Activated T-cell treated with anti-CD3 and anti-CD28 coated beads, Interleukin-2, amount 50 U/mL, for 4 hours (primary cell): ENCODE data around the gene ELL2. TPM values are rescaled to one million over a fixed set of nuclear protein-coding genes. Genes with fewer than 3 reads are reported as not detected.
"Not testable (repeated sequence)": the region's sequence is repeated elsewhere in the genome, so short reads cannot be mapped to it uniquely, and the experiment has no call there.

Source experiments
- ATAC-seq, 2 donors: fragments of 200-7000 bp; cut with Tn5 transposase; one replicate each; pipeline ENCODE4 v1.10.0; 2021
- DNase-seq: peaks from one replicate; pipeline ENCODE4 v3.0.0-alpha.2; 2020
- H3K27me3 Mint-ChIP-seq: one replicate; pipeline ENCODE4 v1.8.0; 2021; ENCODE audit warnings: low read depth, mixed read lengths
- H3K36me3 Mint-ChIP-seq: one replicate; pipeline ENCODE4 v1.8.0; 2022; ENCODE audit warnings: mixed read lengths; ENCODE audit not compliant: insufficient read depth
- H3K4me1 Mint-ChIP-seq: one replicate; pipeline ENCODE4 v1.8.0; 2021; ENCODE audit warnings: low read depth, mixed read lengths
- H3K4me3 Mint-ChIP-seq: one replicate; pipeline ENCODE4 v1.8.0; 2021; ENCODE audit warnings: mild to moderate bottlenecking, moderate library complexity, mixed read lengths
- H3K9me3 Mint-ChIP-seq: one replicate; pipeline ENCODE4 v1.8.0; 2021; ENCODE audit warnings: mixed read lengths
- total RNA-seq, 3 donors: library from RNA; stranded (reverse); gene quantifications; one replicate each; pipeline ENCODE4 v1.2.1, GENCODE V29; 2021

The ELL2 gene
- total RNA-seq, 3 donors from 2014 or later = 69.7 to 103 (median 87.0) TPM

GRCh38 chr5:95842854-95843544 lies 118.7 kb downstream of the ELL2 start:
- H3K36me3 Mint-ChIP-seq = no peaks in the 10 kb centered on the region
- no peaks in the 10 kb centered on the region for H3K27me3 Mint-ChIP-seq
- peaks cover 11% of the 10 kb centered on the region for H3K4me1 Mint-ChIP-seq
- peak; percentile 48 for DNase-seq
- no peaks in the 10 kb centered on the region for H3K9me3 Mint-ChIP-seq
- peak; percentile 87 to 88 for ATAC-seq
- H3K4me3 Mint-ChIP-seq = no peak overlapping the region

DNA sequence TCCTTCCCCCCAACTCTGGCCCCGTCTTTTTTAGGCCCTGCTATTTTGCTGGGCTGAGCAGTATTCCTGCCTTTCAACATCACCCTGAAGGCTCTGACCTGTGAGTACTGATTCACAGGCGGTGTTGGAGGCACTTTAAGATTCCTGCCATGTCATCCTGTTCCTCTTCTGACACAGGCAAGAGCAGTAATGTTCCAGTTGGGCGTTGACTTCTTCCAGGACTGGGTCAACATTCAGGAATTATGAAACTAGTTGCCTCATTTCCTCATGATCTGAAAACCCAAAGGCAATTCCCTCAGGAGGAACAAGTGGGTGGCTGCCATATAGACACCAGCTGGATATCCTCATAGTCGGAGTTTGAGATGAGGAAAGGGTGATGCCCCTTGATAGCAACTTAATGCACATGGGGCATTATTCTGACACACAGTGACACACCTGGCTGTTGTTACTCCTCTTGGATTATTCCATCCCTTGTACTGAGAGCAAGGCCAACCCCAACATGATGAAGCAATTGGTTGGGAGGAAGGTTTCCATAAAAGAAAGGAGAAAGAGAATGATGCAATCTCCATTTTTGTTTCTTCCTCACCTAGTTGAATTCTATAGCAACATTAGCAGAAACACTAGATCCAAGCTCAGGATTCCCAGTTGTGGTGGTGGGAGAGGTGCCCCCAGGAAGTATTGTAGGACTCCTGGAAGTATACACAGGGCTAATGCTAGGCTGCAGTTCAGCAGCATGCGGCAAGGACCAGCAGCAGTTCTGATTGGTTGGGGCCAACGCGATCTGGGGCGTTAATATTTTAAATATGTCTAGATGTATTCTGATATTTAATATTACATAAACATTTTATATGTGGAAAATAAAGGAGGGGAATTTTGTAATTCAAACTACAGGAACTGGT lies 119.5 kb downstream of the ELL2 start:
- DNase-seq (no peak), ATAC-seq (no peak)
- Mint-ChIP-seq H3K36me3 (no peaks in the 10 kb centered on the region), H3K9me3 (no peaks in the 10 kb centered on the region), H3K27me3 (no peaks in the 10 kb centered on the region), H3K4me1 (peaks cover 18% of the 10 kb centered on the region), H3K4me3 (no peak overlapping the region)

- Mint-ChIP-seq H3K36me3 (no peaks in the 10 kb centered on the region), H3K4me3 (no peak overlapping the region), H3K4me1 (peaks cover 27% of the 10 kb centered on the region), H3K9me3 (no peaks in the 10 kb centered on the region), H3K27me3 (no peaks in the 10 kb centered on the region)
- ATAC-seq (no peak), DNase-seq (no peak)
Observed at GRCh38 chr5:95840956-95841705, 120.5 kb downstream of the ELL2 start.

DNA sequence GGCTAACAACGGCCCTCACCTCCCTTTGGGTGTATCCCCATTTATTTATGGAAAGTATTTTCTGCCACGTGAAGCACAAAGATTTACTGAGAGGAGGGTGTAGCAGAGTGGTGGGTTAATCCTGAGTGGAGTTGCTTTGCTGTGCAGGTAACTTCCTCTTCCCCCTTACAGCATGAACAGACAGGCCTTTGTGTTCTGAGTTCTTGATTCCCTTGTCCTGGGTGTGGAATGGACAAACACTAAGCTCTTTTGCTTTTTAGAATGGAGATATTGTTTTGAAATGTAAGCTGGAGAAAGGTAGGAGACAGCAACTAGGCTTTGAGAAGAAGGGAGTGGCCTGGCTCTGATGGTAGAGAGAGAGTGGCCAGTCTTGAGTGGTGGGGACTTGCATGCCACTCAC lies 122.0 kb downstream of the ELL2 start:
- Mint-ChIP-seq H3K4me3 (no peak overlapping the region), H3K4me1 (peaks cover 38% of the 10 kb centered on the region), H3K27me3 (no peaks in the 10 kb centered on the region), H3K36me3 (no peaks in the 10 kb centered on the region), H3K9me3 (no peaks in the 10 kb centered on the region)
- DNase-seq (no peak), ATAC-seq (no peak)

- no peaks in the 10 kb centered on the region for H3K36me3 Mint-ChIP-seq
- no peak overlapping the region for H3K4me3 Mint-ChIP-seq
- no peak for DNase-seq
- no peak for ATAC-seq
- H3K4me1 Mint-ChIP-seq = peaks cover 49% of the 10 kb centered on the region
- H3K27me3 Mint-ChIP-seq = no peaks in the 10 kb centered on the region
- no peaks in the 10 kb centered on the region for H3K9me3 Mint-ChIP-seq
Observed at GRCh38 chr5:95838556-95838955, 123.1 kb downstream of the ELL2 start.

DNA sequence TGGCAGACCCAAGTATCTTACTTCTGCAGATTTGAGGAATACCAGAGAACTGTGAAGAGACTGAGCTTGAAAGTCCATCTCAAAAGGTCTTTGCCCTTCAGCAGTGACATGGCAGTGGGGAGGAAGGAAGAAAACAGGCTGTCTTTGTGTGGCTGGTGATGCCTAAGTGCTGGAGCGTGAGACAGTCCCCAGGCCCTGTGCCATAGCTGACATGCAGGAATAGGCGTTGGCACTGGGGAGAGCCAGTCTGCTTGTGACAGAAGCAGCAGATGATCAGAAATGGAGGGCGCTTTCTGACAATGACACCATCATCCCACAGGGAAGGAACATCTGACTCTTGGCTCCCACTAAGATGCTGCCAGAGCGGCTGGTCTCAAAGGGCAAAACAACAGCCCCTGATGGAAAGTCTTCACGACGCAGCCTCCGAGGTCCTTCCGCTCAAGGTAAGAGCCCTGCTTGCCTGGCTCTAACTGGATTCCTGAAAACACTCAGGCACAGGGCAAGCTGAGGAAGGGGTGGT lies 123.6 kb downstream of the ELL2 start:
- ATAC-seq (no peak), DNase-seq (no peak)
- H3K9me3 Mint-ChIP-seq = no peaks in the 10 kb centered on the region
- H3K27me3 Mint-ChIP-seq = no peaks in the 10 kb centered on the region
- peaks cover 47% of the 10 kb centered on the region for H3K4me1 Mint-ChIP-seq
- no peak overlapping the region for H3K4me3 Mint-ChIP-seq
- H3K36me3 Mint-ChIP-seq = no peaks in the 10 kb centered on the region

DNA sequence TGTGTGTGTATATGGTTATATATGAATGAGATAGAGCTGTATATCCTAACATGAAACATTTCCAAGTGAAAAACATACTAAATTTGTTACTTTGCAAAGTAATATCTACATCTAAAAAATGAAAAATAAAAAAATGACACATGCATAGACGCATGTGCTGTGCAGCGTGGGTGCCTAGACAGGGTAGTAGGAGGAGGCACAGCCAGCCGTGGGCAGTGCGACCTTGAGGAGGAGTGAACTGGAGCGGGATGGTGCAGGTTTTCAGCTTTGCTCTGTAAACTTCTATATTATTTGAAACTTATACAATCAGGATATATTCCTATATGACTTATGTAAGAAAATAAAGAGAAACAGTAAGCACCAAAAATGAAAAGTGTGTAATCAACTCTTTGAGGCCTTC lies 124.2 kb downstream of the ELL2 start:
- Mint-ChIP-seq H3K36me3 (no peaks in the 10 kb centered on the region), H3K4me3 (no peak overlapping the region), H3K9me3 (no peaks in the 10 kb centered on the region), H3K27me3 (no peaks in the 10 kb centered on the region), H3K4me1 (peaks cover 47% of the 10 kb centered on the region)
- ATAC-seq = no peak
- no peak for DNase-seq

DNA sequence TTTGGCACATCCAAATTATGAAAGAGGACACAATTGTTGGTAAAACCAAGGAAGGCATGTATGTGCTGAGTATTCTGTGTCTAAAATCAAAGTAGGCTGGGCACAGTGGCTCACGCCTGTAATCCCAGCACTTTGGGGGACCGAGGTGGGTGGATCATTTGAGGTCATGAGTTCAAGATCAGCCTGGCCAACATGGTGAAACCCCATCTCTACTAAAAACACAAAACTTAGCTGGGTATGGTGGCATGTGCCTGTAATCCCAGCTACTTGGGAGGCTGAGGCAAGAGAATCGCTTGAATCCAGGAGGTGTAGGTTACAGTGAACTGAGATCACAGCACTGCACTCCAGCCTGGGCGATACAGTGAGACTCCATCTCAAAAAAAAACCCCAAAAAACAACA lies 124.7 kb downstream of the ELL2 start:
- not testable (repeated sequence) for H3K9me3 Mint-ChIP-seq, H3K27me3 Mint-ChIP-seq, ATAC-seq, DNase-seq, H3K36me3 Mint-ChIP-seq
- Mint-ChIP-seq H3K4me3 (peak overlapping the region; percentile 9), H3K4me1 (peaks cover 52% of the 10 kb centered on the region)

GRCh38 chr5:95836544-95836943 lies 125.1 kb downstream of the ELL2 start:
- ATAC-seq = no peak

DNA sequence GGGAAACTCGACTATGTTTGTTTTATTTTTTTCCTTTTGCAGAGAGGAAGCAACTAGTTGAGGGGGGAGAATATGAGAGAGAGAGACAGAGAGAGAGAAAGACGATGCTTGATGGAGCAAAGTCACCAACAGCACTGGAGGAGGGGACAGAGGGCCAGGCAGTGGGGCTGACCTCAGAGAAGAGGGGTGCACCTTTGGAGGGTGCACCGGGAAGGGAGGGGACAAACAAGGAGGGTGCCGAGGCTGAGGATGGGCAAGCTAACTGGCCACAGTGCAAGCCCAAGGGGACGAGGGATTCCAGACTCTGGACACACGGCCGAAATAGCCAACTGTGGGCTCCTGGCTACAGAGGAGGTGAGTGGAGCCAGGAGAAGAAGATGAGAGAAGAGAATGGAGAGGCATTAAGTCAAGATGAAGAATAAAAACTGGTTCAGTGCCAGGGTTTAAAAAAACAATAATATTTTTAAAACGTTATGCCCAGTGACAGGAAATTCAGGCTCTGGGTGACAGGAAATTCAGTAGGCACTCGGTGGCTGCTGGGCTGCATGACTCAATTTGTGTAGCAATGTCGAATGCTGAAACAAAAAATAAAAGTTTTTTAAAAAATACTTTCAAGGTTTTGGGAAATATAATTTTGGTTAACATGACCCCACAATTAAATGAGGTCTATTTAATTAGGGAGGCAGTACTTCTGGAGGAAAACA lies 125.8 kb downstream of the ELL2 start:
- ATAC-seq (no peak), DNase-seq (no peak)
- Mint-ChIP-seq H3K36me3 (no peaks in the 10 kb centered on the region), H3K4me1 (peaks cover 53% of the 10 kb centered on the region), H3K4me3 (peak overlapping the region; percentile 87), H3K9me3 (no peaks in the 10 kb centered on the region), H3K27me3 (no peaks in the 10 kb centered on the region)

More at GRCh38 chr5:95836544-95836943, 125.1 kb downstream of the ELL2 start:
- peaks cover 53% of the 10 kb centered on the region for H3K4me1 Mint-ChIP-seq
- DNase-seq = no peak
- H3K36me3 Mint-ChIP-seq = no peaks in the 10 kb centered on the region
- no peaks in the 10 kb centered on the region for H3K9me3 Mint-ChIP-seq
- peak overlapping the region; percentile 87 for H3K4me3 Mint-ChIP-seq
- no peaks in the 10 kb centered on the region for H3K27me3 Mint-ChIP-seq

Other genes starting within 250 kb of the ELL2 start
- 1 to 10 TPM; 2.2 to 5.0 (median 3.9) TPM for gene RHOBTB3, start 230.5 kb downstream of the ELL2 start, total RNA-seq
- gene GLRX, start 139.1 kb downstream of the ELL2 start, total RNA-seq = 10 to 100 TPM; 10.1 to 16.3 (median 12.8) TPM